Measurements from ENCODE around the gene CASS4. TPM values are rescaled to one million over a fixed set of nuclear protein-coding genes. Genes with fewer than 3 reads are reported as not detected.

Gene CASS4
- total RNA-seq, 4 donors from 2014 or later: 0.62 to 9.1 (median 3.7) TPM

DNA sequence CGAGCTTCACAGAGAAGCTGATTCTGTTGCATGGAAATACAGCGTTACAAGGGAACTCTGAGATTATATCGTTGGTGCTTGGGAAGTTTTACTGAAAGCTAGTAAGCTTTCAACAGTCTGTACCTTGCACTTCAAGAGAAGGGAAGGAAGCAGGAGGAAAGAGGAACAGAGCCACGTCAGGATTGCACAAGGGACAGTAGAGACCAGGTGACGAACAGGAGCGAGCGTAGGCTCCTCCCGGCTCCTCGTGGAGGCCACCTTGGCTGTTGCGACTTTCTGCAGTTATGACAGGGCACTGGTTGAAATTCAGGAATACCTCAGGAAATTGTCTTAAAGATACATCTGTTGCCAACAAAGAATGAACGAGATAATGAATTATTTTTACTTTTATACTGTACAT lies 75.2 kb downstream of the CASS4 start:
- intact Hi-C loops (cut with DNase I; ENCODE audit: low total_unique reads): no loop called here
- Histone ChIP-seq H3K27ac (no peak overlapping the region), H3K4me1 (no peaks in the 10 kb centered on the region), H3K4me3 (no peak overlapping the region), H3K9me3 (no peaks in the 10 kb centered on the region), H3K36me3 (no peaks in the 10 kb centered on the region), H3K27me3 (no peaks in the 10 kb centered on the region)
- DNase-seq: no peak
- no peak for TF ChIP-seq POLR2A (IDR thresholded peaks at IDR 0.05)
- TF ChIP-seq, protein P1, sequence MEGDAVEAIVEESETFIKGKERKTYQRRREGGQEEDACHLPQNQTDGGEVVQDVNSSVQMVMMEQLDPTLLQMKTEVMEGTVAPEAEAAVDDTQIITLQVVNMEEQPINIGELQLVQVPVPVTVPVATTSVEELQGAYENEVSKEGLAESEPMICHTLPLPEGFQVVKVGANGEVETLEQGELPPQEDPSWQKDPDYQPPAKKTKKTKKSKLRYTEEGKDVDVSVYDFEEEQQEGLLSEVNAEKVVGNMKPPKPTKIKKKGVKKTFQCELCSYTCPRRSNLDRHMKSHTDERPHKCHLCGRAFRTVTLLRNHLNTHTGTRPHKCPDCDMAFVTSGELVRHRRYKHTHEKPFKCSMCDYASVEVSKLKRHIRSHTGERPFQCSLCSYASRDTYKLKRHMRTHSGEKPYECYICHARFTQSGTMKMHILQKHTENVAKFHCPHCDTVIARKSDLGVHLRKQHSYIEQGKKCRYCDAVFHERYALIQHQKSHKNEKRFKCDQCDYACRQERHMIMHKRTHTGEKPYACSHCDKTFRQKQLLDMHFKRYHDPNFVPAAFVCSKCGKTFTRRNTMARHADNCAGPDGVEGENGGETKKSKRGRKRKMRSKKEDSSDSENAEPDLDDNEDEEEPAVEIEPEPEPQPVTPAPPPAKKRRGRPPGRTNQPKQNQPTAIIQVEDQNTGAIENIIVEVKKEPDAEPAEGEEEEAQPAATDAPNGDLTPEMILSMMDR (IDR thresholded peaks at IDR 0.05): no peak

DNA sequence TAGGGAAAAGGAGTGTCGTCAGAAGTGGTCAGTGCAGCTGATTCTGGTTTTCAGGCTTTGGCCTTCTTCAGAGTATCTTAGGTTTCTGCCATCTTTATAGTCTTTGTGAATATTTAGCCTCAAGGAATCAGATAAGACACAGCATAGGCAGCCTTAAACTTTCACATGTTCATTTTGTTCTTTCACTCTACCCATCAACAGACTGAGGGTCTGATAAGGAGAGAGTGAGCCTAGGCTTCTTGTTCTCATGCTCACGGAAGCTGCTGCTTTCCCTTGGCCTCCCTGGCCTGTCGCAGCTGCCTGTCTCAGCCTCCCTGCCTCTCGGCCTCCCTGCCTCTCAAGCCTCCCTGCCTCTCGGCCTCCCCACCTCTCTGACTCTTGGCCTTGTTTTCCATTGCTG lies 76.5 kb downstream of the CASS4 start:
- H3K27ac ChIP-seq: no peak overlapping the region
- no peak overlapping the region for H3K4me3 ChIP-seq
- intact Hi-C loops (cut with DNase I; ENCODE audit: low total_unique reads): no loop called here
- H3K9me3 ChIP-seq: no peaks in the 10 kb centered on the region
- no peaks in the 10 kb centered on the region for H3K36me3 ChIP-seq
- no peak for DNase-seq
- H3K4me1 ChIP-seq: no peaks in the 10 kb centered on the region
- no peaks in the 10 kb centered on the region for H3K27me3 ChIP-seq
- TF ChIP-seq, protein P1 (IDR thresholded peaks at IDR 0.05): no peak
- no peak for TF ChIP-seq POLR2A (IDR thresholded peaks at IDR 0.05)

DNA sequence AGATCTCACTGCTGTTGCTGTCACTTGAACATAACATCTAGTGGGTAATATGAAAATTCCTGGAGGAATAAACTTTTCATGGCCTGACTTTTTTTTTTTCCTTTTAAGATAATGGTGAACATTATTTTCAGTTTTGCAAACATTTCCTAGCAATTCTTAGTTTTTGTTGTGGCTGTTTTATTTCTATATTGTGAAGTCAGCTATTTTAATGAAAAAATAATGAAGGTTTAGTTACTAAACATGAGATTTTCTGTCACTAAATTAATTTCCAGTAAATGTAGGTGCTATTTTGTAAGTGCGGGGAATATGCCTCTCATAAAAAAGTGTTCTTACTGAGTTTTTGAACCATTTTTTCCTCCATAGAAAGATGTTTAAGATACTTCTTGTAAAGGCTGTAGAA lies 89.1 kb downstream of the CASS4 start:
- no peak for DNase-seq
- intact Hi-C loops (cut with DNase I; ENCODE audit: low total_unique reads): no loop called here
- Histone ChIP-seq H3K27me3 (no peaks in the 10 kb centered on the region), H3K36me3 (no peaks in the 10 kb centered on the region), H3K4me1 (no peaks in the 10 kb centered on the region), H3K9me3 (no peaks in the 10 kb centered on the region), H3K4me3 (no peak overlapping the region), H3K27ac (no peak overlapping the region)
- TF ChIP-seq, protein P1 (IDR thresholded peaks at IDR 0.05): no peak
- TF ChIP-seq POLR2A (IDR thresholded peaks at IDR 0.05): no peak

DNA sequence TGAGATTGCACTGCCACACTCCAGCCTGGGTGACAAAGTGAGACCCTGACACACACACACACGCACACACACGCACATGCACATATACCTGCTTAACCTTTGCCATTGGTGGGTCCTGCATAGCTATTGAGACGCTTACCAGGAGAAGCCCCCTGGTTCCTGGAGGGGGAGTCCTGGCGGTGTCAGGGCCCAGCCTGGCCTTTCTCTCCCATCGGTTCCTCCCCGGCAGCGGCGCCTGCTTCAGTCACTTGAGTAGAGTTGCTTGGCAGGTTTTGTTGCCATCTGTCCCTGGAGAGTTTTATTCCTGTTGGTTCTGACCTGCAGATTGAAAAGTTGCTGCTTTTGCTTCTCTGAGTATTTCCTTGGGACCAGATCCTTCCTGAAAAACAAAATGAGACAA lies 91.9 kb downstream of the CASS4 start:
- Histone ChIP-seq H3K27me3 (no peaks in the 10 kb centered on the region), H3K36me3 (no peaks in the 10 kb centered on the region), H3K4me1 (no peaks in the 10 kb centered on the region), H3K4me3 (no peak overlapping the region), H3K9me3 (no peaks in the 10 kb centered on the region), H3K27ac (no peak overlapping the region)
- no peak for DNase-seq
- TF ChIP-seq, protein P1 (IDR thresholded peaks at IDR 0.05): no peak
- no peak for TF ChIP-seq POLR2A (IDR thresholded peaks at IDR 0.05)
- intact Hi-C loops (cut with DNase I; ENCODE audit: low total_unique reads): no loop called here

DNA sequence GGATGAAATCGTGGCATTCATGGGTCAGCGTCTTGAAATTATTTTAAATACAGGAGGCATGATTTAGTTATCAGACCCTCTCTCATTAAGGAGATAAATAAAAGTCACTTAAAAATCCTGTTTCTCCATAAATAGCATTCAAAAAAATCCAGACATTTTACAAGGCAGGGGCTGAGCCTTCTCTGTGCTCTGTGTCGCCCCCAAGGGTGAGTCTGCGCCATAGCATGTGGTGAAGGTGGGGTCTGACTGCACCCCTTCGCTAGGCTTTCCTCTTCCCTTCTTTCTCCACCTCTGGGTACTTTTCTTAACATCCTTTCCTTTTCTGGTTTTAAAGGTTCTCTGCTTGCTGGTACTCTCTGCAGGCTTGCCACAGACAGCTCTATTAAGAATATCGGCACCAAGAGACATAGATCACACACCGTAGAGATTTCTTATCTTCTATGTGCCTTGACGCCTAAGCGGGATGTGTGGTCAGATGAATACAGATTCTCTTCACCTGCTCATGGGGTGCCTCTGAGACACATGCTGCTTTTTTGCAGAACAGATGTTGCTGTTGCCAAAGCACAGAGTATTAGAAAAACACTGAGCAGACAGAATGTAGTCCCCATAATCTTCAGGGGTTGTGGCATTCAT lies 92.4 kb downstream of the CASS4 start:
- intact Hi-C loops (cut with DNase I; ENCODE audit: low total_unique reads): no loop called here

More for the DNA sequence above, 92.4 kb downstream of the CASS4 start:
- H3K36me3 ChIP-seq: no peaks in the 10 kb centered on the region
- H3K27me3 ChIP-seq: no peaks in the 10 kb centered on the region
- no peak overlapping the region for H3K27ac ChIP-seq
- DNase-seq: no peak
- no peaks in the 10 kb centered on the region for H3K9me3 ChIP-seq
- no peak overlapping the region for H3K4me3 ChIP-seq
- TF ChIP-seq, protein P1 (IDR thresholded peaks at IDR 0.05): no peak
- TF ChIP-seq POLR2A (IDR thresholded peaks at IDR 0.05): no peak
- no peaks in the 10 kb centered on the region for H3K4me1 ChIP-seq

Measured in uterus (tissue), 4 donors.